Endothelial cell of umbilical vein (primary cell): Measurements from ENCODE around the gene BRAP. TPM values are rescaled to one million over a fixed set of nuclear protein-coding genes. Genes with fewer than 3 reads are reported as not detected.

Experiments
- BruUV-seq: library from RNA; stranded (reverse); fragments of 400-500 nt; replicated peaks from 2 replicates; lab custom pipeline; 2021; lab: Mats Ljungman, UMichigan
- CTCF ChIA-PET: fragments of 300-600, 350-600 bp; sonication (Branson Sonifier 250); formaldehyde crosslinking; loops from one replicate; lab custom pipeline; 2021; ENCODE audit warnings: antibody characterized with exemption, inconsistent platforms; lab: Charles Lee
- POLR2A ChIA-PET: fragments of 300-600, 350-600 bp; sonication (Branson Sonifier 250); formaldehyde crosslinking; loops from one replicate; lab custom pipeline; 2021; ENCODE audit warnings: antibody characterized with exemption, inconsistent platforms; lab: Charles Lee
- DNase-seq: peaks from one replicate; pipeline ENCODE4 v3.0.0-alpha.2; 2011; ENCODE audit warnings: low read depth, low spot score
- FAIRE-seq: peaks from 2 replicates; lab custom pipeline; 2011; peaks lifted over from hg19 to GRCh38; lab: Jason Lieb, UNC
- H2AFZ ChIP-seq: 2 replicates; pipeline ENCODE4 v1.6.0; 2012; ENCODE audit warnings: low read depth, low read length, control low read depth, inconsistent platforms
- H3K27ac ChIP-seq: 2 replicates; pipeline ENCODE4 v1.5.1; 2011; ENCODE audit warnings: low read depth, mild to moderate bottlenecking, control low read depth, low read length, moderate library complexity; ENCODE audit not compliant: insufficient read depth
- H3K27me3 ChIP-seq, 2 experiments: 2 replicates each; pipeline versions ENCODE4 v1.6.0 to v1.6.1; 2011; ENCODE audit warnings: low read length in 2 of 2, mixed read lengths in 1 of 2; ENCODE audit not compliant: control insufficient read depth in 2 of 2, insufficient read depth in 2 of 2
- H3K36me3 ChIP-seq, 2 experiments: 2 replicates in 1 of 2; 3 replicates in 1 of 2; pipeline ENCODE4 v1.5.1; 2011; ENCODE audit warnings: low read length in 2 of 2, mild to moderate bottlenecking in 1 of 2, moderate library complexity in 1 of 2; ENCODE audit not compliant: control insufficient read depth in 2 of 2, insufficient read depth in 2 of 2; ENCODE audit errors: extremely low read depth in 1 of 2
- H3K4me1 ChIP-seq: 3 replicates; pipeline ENCODE4 v1.5.1; 2011; ENCODE audit warnings: mild to moderate bottlenecking, low read length; ENCODE audit not compliant: control insufficient read depth, insufficient read depth; ENCODE audit errors: extremely low read depth
- H3K4me2 ChIP-seq: 2 replicates; pipeline ENCODE4 v1.6.1; 2011; ENCODE audit warnings: low read length, control low read depth, mixed read lengths; ENCODE audit not compliant: insufficient read depth
- H3K4me3 ChIP-seq, 3 experiments: fragments of 200-600 bp in 1 of 3; sonication (generic), shearing (Covaris generic) in 1 of 3; replicated peaks in 1 of 3; 2 replicates each; pipeline ENCODE4 v1.5.1; 2011 to 2016; ENCODE audit warnings: control low read depth in 3 of 3, low read length in 3 of 3, mild to moderate bottlenecking in 2 of 3, inconsistent platforms in 1 of 3, low read depth in 1 of 3, moderate library complexity in 1 of 3; ENCODE audit not compliant: insufficient read depth in 1 of 3
- H3K79me2 ChIP-seq: 2 replicates; pipeline ENCODE4 v1.6.0; 2012; ENCODE audit warnings: low read length, inconsistent platforms; ENCODE audit not compliant: control insufficient read depth, insufficient read depth
- H3K9ac ChIP-seq: replicated peaks from 2 replicates; pipeline ENCODE3; 2011; ENCODE audit warnings: low read length, control low read depth; ENCODE audit not compliant: insufficient read depth; ENCODE audit errors: extremely low read depth
- H3K9me1 ChIP-seq: replicated peaks from 3 replicates; pipeline ENCODE4 v1.6.0; 2011; ENCODE audit warnings: mild to moderate bottlenecking, low read length; ENCODE audit not compliant: control insufficient read depth, insufficient read depth; ENCODE audit errors: extremely low read depth
- H3K9me3 ChIP-seq: replicated peaks from 2 replicates; pipeline ENCODE4 v1.5.1; 2012; ENCODE audit warnings: low read length, inconsistent platforms; ENCODE audit not compliant: control insufficient read depth, insufficient read depth
- H4K20me1 ChIP-seq: replicated peaks from 2 replicates; pipeline ENCODE3; 2011; ENCODE audit warnings: mild to moderate bottlenecking, low read length; ENCODE audit not compliant: control insufficient read depth, insufficient read depth; ENCODE audit errors: extremely low read depth
- CTCF ChIP-seq, 2 donors: IDR thresholded peaks; 1 replicate in 1 of 2; 2 replicates in 1 of 2; pipeline ENCODE4 v1.5.1; 2011; ENCODE audit warnings: low read length in 2 of 2, mild to moderate bottlenecking in 2 of 2, moderate library complexity in 2 of 2, control low read depth in 1 of 2, inconsistent platforms in 1 of 2, low read depth in 1 of 2; ENCODE audit not compliant: insufficient read depth in 1 of 2; ENCODE audit errors: extremely low read depth in 1 of 2
- EZH2 ChIP-seq: IDR thresholded peaks from 2 replicates; pipeline ENCODE4 v1.6.1; 2012; ENCODE audit warnings: borderline replicate concordance, low read depth, mild to moderate bottlenecking, moderate library complexity, low read length, inconsistent platforms; ENCODE audit not compliant: severe bottlenecking
- FOS ChIP-seq: IDR thresholded peaks from 2 replicates; pipeline ENCODE4 v1.6.1; 2011; ENCODE audit warnings: mild to moderate bottlenecking, low read length, moderate library complexity, borderline replicate concordance; ENCODE audit not compliant: insufficient read depth
- GATA2 ChIP-seq: IDR thresholded peaks from 2 replicates; pipeline ENCODE4 v1.7.0; 2011; ENCODE audit warnings: low read depth, mild to moderate bottlenecking, moderate library complexity, mixed read lengths, low read length; ENCODE audit not compliant: insufficient read length, insufficient read depth
- JUN ChIP-seq: IDR thresholded peaks from 2 replicates; pipeline ENCODE4 v1.6.1; 2011; ENCODE audit warnings: borderline replicate concordance, low read depth; ENCODE audit not compliant: insufficient read length, insufficient read depth
- MAX ChIP-seq: IDR thresholded peaks from 2 replicates; pipeline ENCODE4 v1.6.1; 2011; ENCODE audit not compliant: insufficient read depth, insufficient read length
- MYC ChIP-seq: IDR thresholded peaks from one replicate; pipeline ENCODE4 v1.6.1; 2011; ENCODE audit warnings: mild to moderate bottlenecking, low read depth, low read length
- POLR2A ChIP-seq: IDR thresholded peaks from 2 replicates; pipeline ENCODE4 v1.6.1; 2012; ENCODE audit warnings: low read depth, mild to moderate bottlenecking, control low read depth, low read length
- POLR2AphosphoS5 ChIP-seq: IDR thresholded peaks from 2 replicates; pipeline ENCODE4 v1.6.1; 2012; ENCODE audit warnings: low read depth, mild to moderate bottlenecking, control low read depth, low read length, moderate library complexity; ENCODE audit not compliant: insufficient read depth
- dilution Hi-C: fragments of 300-500 bp; cut with MboI; formaldehyde crosslinking; loops from one replicate; pipeline ENCODE4 v1.15.0; 2019; ENCODE audit warnings: low sequenced_read_pairs; ENCODE audit not compliant: extremely low pct_ligation_motif_present
- intact Hi-C: fragments of 100-400 bp; cut with micrococcal nuclease; formaldehyde crosslinking; loops from one replicate; pipeline ENCODE4 v1.10.0; 2022
- polyA plus RNA-seq, 4 experiments: library from polyadenylated mRNA; depleted of rRNA in 3 of 4; stranded (reverse) in 3 of 4; unstranded in 1 of 4; fragments of >200 nt; gene quantifications; 2 replicates each; pipeline versions ENCODE4 v1.2.1 to v1.2.3, GENCODE V29; 2011 to 2012; ENCODE audit warnings: missing spikeins in 1 of 4
- total RNA-seq: library from RNA; stranded (reverse); gene quantifications from 2 replicates; pipeline ENCODE4 v1.2.3, GENCODE V29; 2021

Gene BRAP
- total and polyA plus RNA-seq, 2 donors (not counting 3 experiments of a cell fraction or from before 2014, with no cell fraction given), result 14.4 to 16.5 TPM

- no TSS peak for BruUV-seq
- CTCF ChIA-PET, result interaction anchor here (0.6 to 1.7 kb wide), 3 partner anchors 81 to 1197 kb away, joined by 3 read pairs; no protein-coding TSS in a partner anchor
- dilution Hi-C loops (no loop called here), intact Hi-C loops (no loop called here)
- Histone ChIP-seq H2AFZ (no peak overlapping the region), H3K4me2 (no peak overlapping the region), H4K20me1 (no peaks in the 10 kb centered on the region), H3K79me2 (no peaks in the 10 kb centered on the region), H3K9me1 (no peaks in the 10 kb centered on the region), H3K9ac (no peak overlapping the region), H3K27ac (no peak overlapping the region), H3K27me3 (no peaks in the 10 kb centered on the region), H3K4me1 (no peaks in the 10 kb centered on the region), H3K4me3 (no peak overlapping the region), H3K36me3 (no peaks in the 10 kb centered on the region), H3K9me3 (no peaks in the 10 kb centered on the region)
- FAIRE-seq, result no peak
- POLR2A ChIA-PET, result no interaction called here
- no peak for DNase-seq
- TF ChIP-seq POLR2AphosphoS5 (no peak), EZH2 (no peak), POLR2A (no peak)
Measured at GRCh38 chr12:111628505-111629260, 57.1 kb downstream of the BRAP start.

GRCh38 chr12:111626230-111626629 lies 59.5 kb downstream of the BRAP start:
- FAIRE-seq (no peak), DNase-seq (no peak)
- Histone ChIP-seq H4K20me1 (no peaks in the 10 kb centered on the region), H3K27ac (no peak overlapping the region), H3K4me1 (no peaks in the 10 kb centered on the region), H3K79me2 (no peaks in the 10 kb centered on the region), H3K9me1 (no peaks in the 10 kb centered on the region), H3K36me3 (no peaks in the 10 kb centered on the region), H2AFZ (no peak overlapping the region), H3K4me2 (no peak overlapping the region), H3K9ac (no peak overlapping the region), H3K9me3 (no peaks in the 10 kb centered on the region), H3K27me3 (no peaks in the 10 kb centered on the region), H3K4me3 (no peak overlapping the region)
- no TSS peak for BruUV-seq
- CTCF ChIA-PET, result interaction anchor here (1.2 to 1.6 kb wide), 2 partner anchors 8 to 69 kb away, joined by 3 read pairs; no protein-coding TSS in a partner anchor
- no peak for TF ChIP-seq MYC
- no peak for TF ChIP-seq FOS
- TF ChIP-seq JUN, result no peak
- TF ChIP-seq CTCF (IDR thresholded peaks at IDR 0.05; ENCODE audit: extremely low read depth in 1 of 2, insufficient read depth in 1 of 2, low read depth in 1 of 2, low read length in 2 of 2), result no peak
- no peak for TF ChIP-seq POLR2A
- TF ChIP-seq POLR2AphosphoS5, result no peak
- no peak for TF ChIP-seq GATA2
- TF ChIP-seq MAX, result no peak
- no peak for TF ChIP-seq EZH2
- POLR2A ChIA-PET, result no interaction called here
- intact Hi-C loops, result no loop called here
- dilution Hi-C loops, result no loop called here
